Left renal cortex interstitium (tissue), 4 donors: Measurements from ENCODE around the gene FOXO6. TPM values are rescaled to one million over a fixed set of nuclear protein-coding genes. Genes with fewer than 3 reads are reported as not detected.

Experiments used
- polyA plus RNA-seq, 4 donors: library from polyadenylated mRNA; unstranded; fragments of 120-200 nt; gene quantifications; one replicate each; pipeline ENCODE4 v1.2.1, GENCODE V29; 2013; ENCODE audit not compliant: insufficient read length in 4 of 4

Gene FOXO6
- polyA plus RNA-seq, 4 donors: 1.6 to 3.2 (median 2.4) TPM

Other genes starting within 250 kb of the FOXO6 start
- 10 to 100 TPM; 36.0 to 51.7 (median 40.0) TPM for gene SCMH1, start 119.1 kb upstream of the FOXO6 start, polyA plus RNA-seq
- gene EDN2, start 123.2 kb downstream of the FOXO6 start, polyA plus RNA-seq: 1 to 10 TPM in 3 of 4 donors, under 1 TPM in 1; 0.95 to 4.8 (median 3.4) TPM